Progenitor cell of endocrine pancreas (in vitro differentiated cells): Measurements from ENCODE around the gene C22orf39. TPM values are rescaled to one million over a fixed set of nuclear protein-coding genes. Genes with fewer than 3 reads are reported as not detected.

ENCODE experiments used
- DNase-seq: peaks from one replicate; pipeline ENCODE4 v3.0.0; 2021; ENCODE audit warnings: low spot score; ENCODE audit not compliant: unreplicated experiment
- H3K27ac Mint-ChIP-seq: 2 replicates; pipeline ENCODE4 v1.8.0; 2021; ENCODE audit warnings: mild to moderate bottlenecking, moderate library complexity, mixed read lengths
- H3K27me3 Mint-ChIP-seq: 2 replicates; pipeline ENCODE4 v1.8.0; 2021; ENCODE audit warnings: mixed read lengths
- H3K36me3 Mint-ChIP-seq: 2 replicates; pipeline ENCODE4 v1.8.0; 2022; ENCODE audit warnings: mixed read lengths; ENCODE audit not compliant: insufficient read depth
- H3K4me1 Mint-ChIP-seq: 2 replicates; pipeline ENCODE4 v1.8.0; 2021; ENCODE audit warnings: low read depth, mixed read lengths
- H3K4me3 Mint-ChIP-seq: 2 replicates; pipeline ENCODE4 v1.8.0; 2021; ENCODE audit warnings: low read depth, mild to moderate bottlenecking, moderate library complexity, mixed read lengths
- H3K9me3 Mint-ChIP-seq: 2 replicates; pipeline ENCODE4 v1.8.0; 2021; ENCODE audit warnings: low read depth, mixed read lengths
- long read RNA-seq: library from polyadenylated mRNA; unstranded; transcript quantifications from one replicate; pipeline ENCODE4 v2.0.0, GENCODE V29; 2020
- total RNA-seq: library from RNA; stranded (reverse); gene quantifications from 2 replicates; pipeline ENCODE4 v1.2.1, GENCODE V29; 2021
- TF ChIP-seq, protein P1 (sequence below): fragments of 200-600 bp; sonication (generic); IDR thresholded peaks from one replicate; pipeline ENCODE4 v1.5.0; 2021; ENCODE audit warnings: antibody characterized with exemption, mild to moderate bottlenecking; ENCODE audit not compliant: unreplicated experiment

C22orf39 gene, protein sequence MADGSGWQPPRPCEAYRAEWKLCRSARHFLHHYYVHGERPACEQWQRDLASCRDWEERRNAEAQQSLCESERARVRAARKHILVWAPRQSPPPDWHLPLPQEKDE
- total RNA-seq: 28.8 and 33.7 TPM in 2 replicates
- long read RNA-seq, transcript C22orf39-202 (3 exons, 3,350 nt): major isoform, 57 of 78 reads
- long read RNA-seq, partial matches to known transcripts: 1 of 78 reads
- long read RNA-seq, other reads (novel, unspliced or antisense): 17 of 78 reads

DNA sequence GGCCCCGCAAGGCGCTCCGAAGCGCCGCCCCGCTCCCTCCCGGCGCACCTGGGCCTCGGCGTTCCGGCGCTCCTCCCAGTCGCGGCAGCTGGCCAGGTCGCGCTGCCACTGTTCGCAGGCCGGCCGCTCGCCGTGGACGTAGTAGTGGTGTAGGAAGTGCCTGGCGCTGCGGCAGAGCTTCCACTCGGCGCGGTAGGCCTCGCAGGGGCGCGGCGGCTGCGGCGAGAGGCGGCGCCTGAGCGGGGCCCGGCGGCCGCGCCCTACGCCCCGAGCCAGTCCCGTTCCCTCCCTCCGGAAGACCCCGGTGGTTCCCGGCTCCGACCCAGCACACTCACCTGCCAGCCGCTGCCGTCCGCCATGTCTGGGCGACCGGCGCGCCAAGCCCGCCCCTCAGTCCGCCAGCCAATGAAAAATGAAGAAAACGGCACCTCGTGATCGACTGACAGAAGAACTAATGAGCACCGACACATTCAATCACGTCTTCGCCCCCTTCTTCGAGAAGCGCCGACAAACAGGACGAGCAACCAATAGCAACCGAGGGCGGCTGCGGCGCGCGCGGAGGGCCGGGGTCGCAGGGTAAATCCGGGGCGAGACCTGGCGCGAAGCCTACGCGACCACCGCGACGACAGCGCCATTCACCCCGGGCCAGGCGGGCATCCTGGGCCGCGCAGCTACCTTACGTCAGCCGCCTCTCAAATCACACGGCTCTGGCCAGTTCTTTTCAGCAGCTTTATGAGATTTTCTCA lies at the start of gene C22orf39:
Gene C22orf39, minus strand, starts transcription at position 382 of the 746 bp plus-strand sequence. Its CDS starts 23 bp downstream, at position 359.
- DNase-seq: peak; percentile 74
- Mint-ChIP-seq H3K9me3 (no peaks in the 10 kb centered on the region), H3K27me3 (no peaks in the 10 kb centered on the region), H3K27ac (peak within 1 kb of the TSS; percentile 98), H3K4me3 (peak within 1 kb of the TSS; percentile 96), H3K36me3 (peaks cover 5% of the 10 kb centered on the region), H3K4me1 (peaks cover 18% of the 10 kb centered on the region)
- TF ChIP-seq, protein P1, sequence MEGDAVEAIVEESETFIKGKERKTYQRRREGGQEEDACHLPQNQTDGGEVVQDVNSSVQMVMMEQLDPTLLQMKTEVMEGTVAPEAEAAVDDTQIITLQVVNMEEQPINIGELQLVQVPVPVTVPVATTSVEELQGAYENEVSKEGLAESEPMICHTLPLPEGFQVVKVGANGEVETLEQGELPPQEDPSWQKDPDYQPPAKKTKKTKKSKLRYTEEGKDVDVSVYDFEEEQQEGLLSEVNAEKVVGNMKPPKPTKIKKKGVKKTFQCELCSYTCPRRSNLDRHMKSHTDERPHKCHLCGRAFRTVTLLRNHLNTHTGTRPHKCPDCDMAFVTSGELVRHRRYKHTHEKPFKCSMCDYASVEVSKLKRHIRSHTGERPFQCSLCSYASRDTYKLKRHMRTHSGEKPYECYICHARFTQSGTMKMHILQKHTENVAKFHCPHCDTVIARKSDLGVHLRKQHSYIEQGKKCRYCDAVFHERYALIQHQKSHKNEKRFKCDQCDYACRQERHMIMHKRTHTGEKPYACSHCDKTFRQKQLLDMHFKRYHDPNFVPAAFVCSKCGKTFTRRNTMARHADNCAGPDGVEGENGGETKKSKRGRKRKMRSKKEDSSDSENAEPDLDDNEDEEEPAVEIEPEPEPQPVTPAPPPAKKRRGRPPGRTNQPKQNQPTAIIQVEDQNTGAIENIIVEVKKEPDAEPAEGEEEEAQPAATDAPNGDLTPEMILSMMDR: no peak

DNA sequence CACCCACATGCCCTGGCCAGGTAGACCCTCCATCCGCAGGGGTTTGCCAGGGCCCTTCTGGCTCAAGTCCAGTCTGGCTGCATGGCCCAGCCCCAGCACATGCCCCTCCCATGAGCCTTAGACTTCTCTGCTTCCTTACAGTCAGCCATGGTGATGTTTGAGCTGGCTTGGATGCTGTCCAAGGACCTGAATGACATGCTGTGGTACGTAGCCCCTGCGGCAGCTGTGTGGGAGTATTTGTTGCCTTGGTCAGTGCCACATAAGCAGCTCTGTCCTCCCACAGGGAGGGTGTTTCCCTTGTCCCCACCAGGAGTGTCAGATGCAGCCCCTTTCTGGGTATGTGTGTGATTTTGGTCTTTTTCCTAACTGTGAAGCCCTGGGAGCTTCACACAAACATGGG lies 49.7 kb upstream of the C22orf39 start:
- no peak for DNase-seq
- TF ChIP-seq, protein P1: no peak
- H3K27me3 Mint-ChIP-seq: no peaks in the 10 kb centered on the region
- H3K36me3 Mint-ChIP-seq: peaks cover 3% of the 10 kb centered on the region
- H3K4me1 Mint-ChIP-seq: no peaks in the 10 kb centered on the region
- H3K27ac Mint-ChIP-seq: no peak overlapping the region
- H3K4me3 Mint-ChIP-seq: no peak overlapping the region
- H3K9me3 Mint-ChIP-seq: no peaks in the 10 kb centered on the region

DNA sequence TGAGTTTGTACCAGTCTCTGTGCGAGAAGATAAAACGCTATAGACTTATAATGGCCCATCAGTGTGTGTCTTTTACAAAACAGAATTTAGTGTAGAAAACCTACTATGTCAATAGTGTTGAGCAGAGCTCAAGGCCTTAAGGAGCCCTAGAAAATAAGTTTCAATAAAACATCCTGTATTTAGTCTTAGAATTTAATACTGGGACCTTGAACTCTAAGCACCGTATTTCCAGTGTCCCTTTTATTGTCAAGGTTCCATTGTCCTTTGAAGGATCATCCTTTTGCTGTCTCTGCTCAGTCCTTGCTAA lies 48.8 kb upstream of the C22orf39 start:
- H3K27ac Mint-ChIP-seq: no peak overlapping the region
- H3K36me3 Mint-ChIP-seq: peaks cover 3% of the 10 kb centered on the region
- no peaks in the 10 kb centered on the region for H3K4me1 Mint-ChIP-seq
- no peaks in the 10 kb centered on the region for H3K27me3 Mint-ChIP-seq
- H3K9me3 Mint-ChIP-seq: no peaks in the 10 kb centered on the region
- no peak overlapping the region for H3K4me3 Mint-ChIP-seq
- TF ChIP-seq, protein P1: no peak
- no peak for DNase-seq

DNA sequence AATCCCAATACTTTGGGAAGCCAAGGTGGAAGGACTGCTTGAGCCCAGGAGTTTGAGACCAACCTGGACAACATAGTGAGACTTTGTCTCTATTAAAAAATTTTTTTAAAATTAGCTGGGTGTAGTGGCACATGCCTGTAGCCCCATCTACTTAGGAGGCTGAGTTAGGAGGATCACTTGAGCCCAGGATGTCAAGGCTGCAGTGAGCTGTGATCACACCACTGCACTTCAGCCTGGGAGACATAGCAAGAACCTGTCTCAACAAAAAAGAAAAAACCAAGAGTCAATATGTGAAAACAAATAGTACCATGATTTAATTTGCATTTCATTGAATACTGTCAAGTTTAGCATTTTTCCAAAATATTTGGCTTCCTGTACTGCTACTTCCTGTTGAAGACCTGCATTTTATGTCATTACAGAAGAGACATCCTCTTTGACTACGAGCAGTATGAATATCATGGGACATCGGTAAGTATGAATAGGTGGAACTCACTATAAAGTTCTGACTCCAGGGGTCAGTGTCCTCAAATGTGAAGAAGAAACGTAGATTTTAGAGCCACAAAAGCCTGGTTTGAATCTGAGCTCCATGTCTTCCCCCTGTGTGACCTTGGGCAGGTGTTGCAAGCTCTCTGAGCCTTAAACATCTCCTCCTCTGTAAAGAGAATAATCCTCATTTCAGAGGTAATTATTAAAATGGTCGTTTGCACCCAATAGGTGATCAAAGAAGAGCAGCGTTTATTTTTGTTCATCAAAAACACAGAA lies 48.2 kb upstream of the C22orf39 start:
- H3K4me3 Mint-ChIP-seq: no peak overlapping the region
- TF ChIP-seq, protein P1: peak; percentile 15
- H3K4me1 Mint-ChIP-seq: no peaks in the 10 kb centered on the region
- H3K27ac Mint-ChIP-seq: no peak overlapping the region
- H3K9me3 Mint-ChIP-seq: no peaks in the 10 kb centered on the region
- no peak for DNase-seq
- H3K27me3 Mint-ChIP-seq: no peaks in the 10 kb centered on the region
- H3K36me3 Mint-ChIP-seq: peaks cover 3% of the 10 kb centered on the region

DNA sequence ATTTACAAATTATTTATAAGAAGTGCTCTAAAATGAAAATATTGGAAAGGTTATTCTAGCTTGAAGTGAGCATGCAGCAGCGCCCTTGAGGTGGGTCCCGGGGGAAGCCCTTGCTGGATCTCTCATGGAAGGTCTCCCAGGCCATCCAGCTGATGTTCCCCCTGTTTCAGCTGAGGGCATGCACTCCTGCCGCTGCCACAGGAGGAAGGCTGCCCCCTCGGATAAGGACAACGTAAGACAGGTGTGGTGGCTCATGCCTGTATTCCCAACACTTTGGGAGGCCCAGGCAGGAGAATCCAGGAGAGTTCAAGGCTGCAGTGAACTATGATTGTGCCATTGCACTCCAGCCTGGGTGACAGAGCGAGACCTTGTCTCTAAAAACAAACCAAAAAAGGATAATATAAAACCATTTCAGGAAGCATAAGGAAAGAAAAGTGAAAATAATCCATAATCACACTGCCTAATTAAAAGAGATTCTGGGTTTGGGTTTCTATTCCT lies 47.2 kb upstream of the C22orf39 start:
- Mint-ChIP-seq H3K27ac (no peak overlapping the region), H3K4me1 (no peaks in the 10 kb centered on the region), H3K36me3 (peaks cover 3% of the 10 kb centered on the region), H3K9me3 (no peaks in the 10 kb centered on the region), H3K4me3 (no peak overlapping the region), H3K27me3 (no peaks in the 10 kb centered on the region)
- TF ChIP-seq, protein P1: no peak
- no peak for DNase-seq
